Raji (cell line): Measurements from ENCODE around the gene PSMD13.

Experiments used
- POLR2A ChIP-seq: IDR thresholded peaks from 2 replicates; pipeline ENCODE4 v1.6.1; 2011; ENCODE audit warnings: low read depth, low read length, control low read depth; ENCODE audit not compliant: insufficient read depth

PSMD13 gene

GRCh38 chr11:232783-233565 lies 3.8 kb upstream of the PSMD13 start:
- no peak for TF ChIP-seq POLR2A

GRCh38 chr11:235180-235579 lies 1.6 kb upstream of the PSMD13 start:
- no peak for TF ChIP-seq POLR2A

- no peak for TF ChIP-seq POLR2A
Measured at GRCh38 chr11:235609-235996, 1.2 kb upstream of the PSMD13 start.

- peak; percentile 70 for TF ChIP-seq POLR2A
Measured at GRCh38 chr11:235997-236773, 591 bp upstream of the PSMD13 start, which contains the start of gene SIRT3. SIRT3 (minus strand) TSS chr11:236342; CDS start chr11:236328, 14 bp downstream.

GRCh38 chr11:240315-240714 lies 3.5 kb downstream of the PSMD13 start:
- TF ChIP-seq POLR2A = no peak

- no peak for TF ChIP-seq POLR2A
Measured at GRCh38 chr11:241634-242033, 4.9 kb downstream of the PSMD13 start.

- TF ChIP-seq POLR2A = no peak
Measured at GRCh38 chr11:244376-244775, 7.6 kb downstream of the PSMD13 start.

- no peak for TF ChIP-seq POLR2A
Measured at GRCh38 chr11:249062-249461, 12.3 kb downstream of the PSMD13 start.

GRCh38 chr11:250274-250673 lies 13.5 kb downstream of the PSMD13 start:
- TF ChIP-seq POLR2A = no peak

GRCh38 chr11:250740-251299 lies 14.0 kb downstream of the PSMD13 start:
- no peak for TF ChIP-seq POLR2A

GRCh38 chr11:251550-251949 lies 14.8 kb downstream of the PSMD13 start:
- TF ChIP-seq POLR2A = no peak

GRCh38 chr11:252666-253065 lies 15.9 kb downstream of the PSMD13 start:
- no peak for TF ChIP-seq POLR2A

- TF ChIP-seq POLR2A = no peak
Measured at GRCh38 chr11:253160-253885, 16.5 kb downstream of the PSMD13 start.

GRCh38 chr11:253886-254270 lies 17.1 kb downstream of the PSMD13 start:
- no peak for TF ChIP-seq POLR2A

- TF ChIP-seq POLR2A = no peak
Measured at GRCh38 chr11:255176-255575, 18.4 kb downstream of the PSMD13 start.
